Mesothelial cell of epicardium (in vitro differentiated cells): ENCODE measurements around the gene PCDHB10. TPM values are rescaled to one million over a fixed set of nuclear protein-coding genes. Genes with fewer than 3 reads are reported as not detected.
A peak's percentile ranks its signal among the peaks of the same experiment; 100 is the strongest.
"Not testable (repeated sequence)": the region's sequence is repeated elsewhere in the genome, so short reads cannot be mapped to it uniquely, and the experiment has no call there.

Source experiments
- DNase-seq, 2 experiments: peaks; one replicate each; pipeline ENCODE4 v3.0.0; 2021; ENCODE audit warnings: low spot score in 2 of 2; ENCODE audit not compliant: unreplicated experiment in 2 of 2
- H3K27ac Mint-ChIP-seq: 2 replicates; pipeline ENCODE4 v1.8.0; 2021; ENCODE audit warnings: mixed read lengths
- H3K27me3 Mint-ChIP-seq: 2 replicates; pipeline ENCODE4 v1.8.0; 2021; ENCODE audit warnings: low read depth, mixed read lengths
- H3K36me3 Mint-ChIP-seq: 2 replicates; pipeline ENCODE4 v1.8.0; 2021; ENCODE audit warnings: mixed read lengths
- H3K4me1 Mint-ChIP-seq: 2 replicates; pipeline ENCODE4 v1.8.0; 2021; ENCODE audit warnings: mixed read lengths
- H3K4me3 Mint-ChIP-seq: 2 replicates; pipeline ENCODE4 v1.8.0; 2021; ENCODE audit warnings: mild to moderate bottlenecking, moderate library complexity, mixed read lengths
- H3K9me3 Mint-ChIP-seq: 2 replicates; pipeline ENCODE4 v1.8.0; 2021; ENCODE audit warnings: mixed read lengths
- CTCF ChIP-seq: fragments of 200-600 bp; sonication (generic); IDR thresholded peaks from one replicate; pipeline ENCODE4 v1.5.0; 2021; ENCODE audit warnings: antibody characterized with exemption; ENCODE audit not compliant: unreplicated experiment
- total RNA-seq: library from RNA; stranded (reverse); gene quantifications from 3 replicates; pipeline ENCODE4 v1.2.1, GENCODE V29; 2021

Gene PCDHB10
- total RNA-seq, 1 donor from 2014 or later = 11.9 TPM

- no peak for TF ChIP-seq CTCF
- Mint-ChIP-seq H3K27ac (no peak overlapping the region), H3K9me3 (peaks cover 73% of the 10 kb centered on the region), H3K27me3 (no peaks in the 10 kb centered on the region), H3K4me3 (no peak overlapping the region), H3K4me1 (no peaks in the 10 kb centered on the region), H3K36me3 (peaks cover 65% of the 10 kb centered on the region)
- no peak for DNase-seq
Measured at GRCh38 chr5:141196363-141196762, 4.2 kb downstream of the PCDHB10 start.

GRCh38 chr5:141199359-141200235 is 7.4 kb downstream of the PCDHB10 start, which contains the start of gene PCDHB11:
Gene PCDHB11, plus strand, starts transcription at chr5:141199627. Its CDS starts 148 bp downstream, at chr5:141199775.
- peak; percentile 32 for TF ChIP-seq CTCF
- Mint-ChIP-seq H3K4me3 (peak within 1 kb of the TSS; percentile 10), H3K27ac (no peak within 1 kb of the TSS), H3K4me1 (no peaks in the 10 kb centered on the region), H3K9me3 (peaks cover 58% of the 10 kb centered on the region), H3K27me3 (no peaks in the 10 kb centered on the region), H3K36me3 (peaks cover 54% of the 10 kb centered on the region)
- DNase-seq = no peak

- not testable (repeated sequence) for H3K27me3 Mint-ChIP-seq, H3K4me1 Mint-ChIP-seq
- peaks cover 60% of the 10 kb centered on the region for H3K9me3 Mint-ChIP-seq
Measured at GRCh38 chr5:141201126-141201525, 9.0 kb downstream of the PCDHB10 start.

GRCh38 chr5:141201646-141202045 is 9.5 kb downstream of the PCDHB10 start:
- peaks cover 58% of the 10 kb centered on the region for H3K9me3 Mint-ChIP-seq
- H3K4me3 Mint-ChIP-seq, H3K27ac Mint-ChIP-seq, H3K4me1 Mint-ChIP-seq, DNase-seq, H3K27me3 Mint-ChIP-seq: not testable (repeated sequence)
- H3K36me3 Mint-ChIP-seq = peaks cover 53% of the 10 kb centered on the region

More at GRCh38 chr5:141201126-141201525, 9.0 kb downstream of the PCDHB10 start:
- not testable (repeated sequence) for H3K4me3 Mint-ChIP-seq, DNase-seq, H3K27ac Mint-ChIP-seq
- H3K36me3 Mint-ChIP-seq = peaks cover 55% of the 10 kb centered on the region

GRCh38 chr5:141208478-141208877 is 16.3 kb downstream of the PCDHB10 start, which contains the start of gene PCDHB12:
Gene PCDHB12, plus strand, starts transcription at chr5:141208719. Its CDS starts 189 bp downstream, at chr5:141208908.
- H3K27me3 Mint-ChIP-seq = no peaks in the 10 kb centered on the region
- peaks cover 50% of the 10 kb centered on the region for H3K36me3 Mint-ChIP-seq
- H3K27ac Mint-ChIP-seq = no peak within 1 kb of the TSS
- H3K4me3 Mint-ChIP-seq = peak within 1 kb of the TSS; percentile 36
- H3K4me1 Mint-ChIP-seq = no peaks in the 10 kb centered on the region
- TF ChIP-seq CTCF = peak; percentile 4
- H3K9me3 Mint-ChIP-seq = peaks cover 62% of the 10 kb centered on the region
- DNase-seq = no peak

GRCh38 chr5:141210281-141210680 is 18.1 kb downstream of the PCDHB10 start:
- not testable (repeated sequence) for H3K27ac Mint-ChIP-seq, H3K4me3 Mint-ChIP-seq, DNase-seq, H3K4me1 Mint-ChIP-seq, H3K27me3 Mint-ChIP-seq
- Mint-ChIP-seq H3K9me3 (peaks cover 67% of the 10 kb centered on the region), H3K36me3 (peaks cover 55% of the 10 kb centered on the region)

- not testable (repeated sequence) for H3K27me3 Mint-ChIP-seq, H3K27ac Mint-ChIP-seq
- peaks cover 66% of the 10 kb centered on the region for H3K9me3 Mint-ChIP-seq
Measured at GRCh38 chr5:141210849-141211248, 18.7 kb downstream of the PCDHB10 start.

GRCh38 chr5:141213656-141214339 is 21.6 kb downstream of the PCDHB10 start, which contains the start of gene PCDHB13:
Gene PCDHB13, plus strand, starts transcription at chr5:141213919. Its CDS starts 205 bp downstream, at chr5:141214124.
- H3K27me3 Mint-ChIP-seq, H3K27ac Mint-ChIP-seq, H3K4me1 Mint-ChIP-seq, DNase-seq: not testable (repeated sequence)
- Mint-ChIP-seq H3K4me3 (peak within 1 kb of the TSS; percentile 15), H3K36me3 (peaks cover 60% of the 10 kb centered on the region), H3K9me3 (peaks cover 59% of the 10 kb centered on the region)

More at GRCh38 chr5:141210849-141211248, 18.7 kb downstream of the PCDHB10 start:
- not testable (repeated sequence) for DNase-seq, H3K4me1 Mint-ChIP-seq, H3K4me3 Mint-ChIP-seq
- peaks cover 54% of the 10 kb centered on the region for H3K36me3 Mint-ChIP-seq

GRCh38 chr5:141214583-141214982 is 22.4 kb downstream of the PCDHB10 start:
- DNase-seq, H3K27ac Mint-ChIP-seq, H3K4me3 Mint-ChIP-seq, H3K4me1 Mint-ChIP-seq, H3K27me3 Mint-ChIP-seq: not testable (repeated sequence)
- Mint-ChIP-seq H3K9me3 (peaks cover 59% of the 10 kb centered on the region), H3K36me3 (peaks cover 61% of the 10 kb centered on the region)

- H3K4me1 Mint-ChIP-seq, H3K4me3 Mint-ChIP-seq, H3K27me3 Mint-ChIP-seq, H3K27ac Mint-ChIP-seq, DNase-seq: not testable (repeated sequence)
- peaks cover 63% of the 10 kb centered on the region for H3K9me3 Mint-ChIP-seq
- H3K36me3 Mint-ChIP-seq = peaks cover 64% of the 10 kb centered on the region
Measured at GRCh38 chr5:141215504-141215903, 23.4 kb downstream of the PCDHB10 start.
